SU-DHL-6 (cell line): ENCODE data around the gene ORM1.

Experiments used
- H2AFZ ChIP-seq: fragments of 200-600 bp; sonication (generic); 2 replicates; pipeline ENCODE4 v1.6.1; 2014; ENCODE audit warnings: low read depth, mild to moderate bottlenecking, moderate library complexity, mixed read lengths, antibody characterized with exemption, low read length; ENCODE audit not compliant: severe bottlenecking
- H3F3A ChIP-seq: fragments of 200-600 bp; shearing (Covaris generic); 2 replicates; pipeline ENCODE4 v1.6.0; 2016; ENCODE audit warnings: antibody characterized with exemption, mild to moderate bottlenecking; ENCODE audit not compliant: insufficient read depth
- H3K27ac ChIP-seq: fragments of 200-600 bp; sonication (generic); 2 replicates; pipeline ENCODE4 v1.5.1; 2016; ENCODE audit warnings: low read depth, mild to moderate bottlenecking, low read length, moderate library complexity, mixed read lengths
- H3K27me3 ChIP-seq: fragments of 200-600 bp; sonication (generic), shearing (Covaris generic); 2 replicates; pipeline ENCODE4 v1.6.0; 2014; ENCODE audit warnings: mild to moderate bottlenecking, low read length
- H3K36me3 ChIP-seq: fragments of 200-600 bp; sonication (generic); 2 replicates; pipeline ENCODE4 v1.6.1; 2014; ENCODE audit warnings: mild to moderate bottlenecking, low read length, mixed read lengths
- H3K4me2 ChIP-seq: fragments of 300-600, 200-600 bp; shearing (Covaris generic), sonication (generic); 2 replicates; pipeline ENCODE4 v1.6.0; 2014; ENCODE audit warnings: low read length, low read depth, mild to moderate bottlenecking; ENCODE audit not compliant: poor library complexity, severe bottlenecking
- H3K4me3 ChIP-seq: fragments of 200-600 bp; sonication (generic); 2 replicates; pipeline ENCODE4 v1.5.1; 2014; ENCODE audit warnings: antibody characterized with exemption, low read length, mild to moderate bottlenecking, mixed read lengths; ENCODE audit not compliant: insufficient read depth, poor library complexity, severe bottlenecking
- H3K79me2 ChIP-seq: fragments of 200-600 bp; sonication (generic); 2 replicates; pipeline ENCODE4 v1.6.1; 2014; ENCODE audit warnings: mild to moderate bottlenecking, low read length, moderate library complexity; ENCODE audit not compliant: insufficient read depth
- H3K9ac ChIP-seq: fragments of 200-600 bp; sonication (generic); 2 replicates; pipeline ENCODE4 v1.7.0; 2014; ENCODE audit warnings: mild to moderate bottlenecking, low read length
- H3K9me2 ChIP-seq: fragments of 200-600 bp; sonication (generic); replicated peaks from 2 replicates; pipeline ENCODE4 v1.6.1; 2014; ENCODE audit warnings: low read length; ENCODE audit not compliant: insufficient read depth
- H3K9me3 ChIP-seq: fragments of 200-600 bp; sonication (generic); 2 replicates; pipeline ENCODE4 v1.6.1; 2014; ENCODE audit warnings: low read length, mixed read lengths; ENCODE audit not compliant: insufficient read depth
- H4K20me1 ChIP-seq: fragments of 200-600 bp; sonication (generic); 2 replicates; pipeline ENCODE4 v1.6.1; 2014; ENCODE audit warnings: low read depth, mild to moderate bottlenecking, antibody characterized with exemption, low read length, moderate library complexity, mixed read lengths
- EZH2phosphoT487 ChIP-seq: fragments of 200-600 bp; sonication (generic), shearing (Covaris generic); conservative IDR thresholded peaks from 2 replicates; pipeline ENCODE4 v1.6.1; 2018; ENCODE audit warnings: mild to moderate bottlenecking, antibody characterized with exemption, low read length, moderate library complexity, mixed read lengths
- TF ChIP-seq, protein P1 (sequence below): fragments of 200-600 bp; sonication (generic); IDR thresholded peaks from one replicate; pipeline ENCODE4 v1.5.1; 2017; ENCODE audit warnings: antibody characterized with exemption, mild to moderate bottlenecking, low read length, moderate library complexity; ENCODE audit not compliant: insufficient read depth, poor library complexity, severe bottlenecking

Gene ORM1

DNA sequence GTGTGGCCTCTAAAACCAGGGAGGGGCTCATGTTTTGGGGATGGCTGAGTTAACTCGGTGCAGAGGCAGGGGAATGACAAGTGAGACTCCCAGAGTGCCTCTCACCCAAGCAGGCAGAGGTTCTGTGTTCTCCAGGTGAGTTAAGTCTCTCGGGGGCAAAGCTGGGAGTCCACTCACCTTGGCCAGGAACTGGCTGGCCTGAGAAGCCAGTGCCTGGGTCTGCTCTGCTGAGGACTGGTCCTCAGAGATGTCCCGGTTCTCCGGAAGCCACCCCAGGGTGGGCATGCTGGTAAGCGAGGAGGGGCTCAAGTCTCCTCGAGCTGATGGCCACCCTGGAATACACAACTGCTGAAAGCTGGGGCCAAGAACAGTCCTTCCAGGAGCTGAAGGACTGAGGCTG lies 44.5 kb downstream of the ORM1 start:
- Histone ChIP-seq H3F3A (peaks cover 36% of the 10 kb centered on the region), H3K4me3 (peak overlapping the region; percentile 19), H3K79me2 (peaks cover 11% of the 10 kb centered on the region; the same call in 1 of the 2 replicates), H4K20me1 (no peaks in the 10 kb centered on the region), H3K9me2 (no peaks in the 10 kb centered on the region), H2AFZ (no peak overlapping the region), H3K27ac (peak overlapping the region; percentile 98), H3K9ac (peak overlapping the region; percentile 54), H3K4me2 (peak overlapping the region; percentile 75), H3K36me3 (peaks cover 15% of the 10 kb centered on the region), H3K27me3 (no peaks in the 10 kb centered on the region), H3K9me3 (no peaks in the 10 kb centered on the region)
- TF ChIP-seq EZH2phosphoT487, result no peak
- TF ChIP-seq, protein P1, sequence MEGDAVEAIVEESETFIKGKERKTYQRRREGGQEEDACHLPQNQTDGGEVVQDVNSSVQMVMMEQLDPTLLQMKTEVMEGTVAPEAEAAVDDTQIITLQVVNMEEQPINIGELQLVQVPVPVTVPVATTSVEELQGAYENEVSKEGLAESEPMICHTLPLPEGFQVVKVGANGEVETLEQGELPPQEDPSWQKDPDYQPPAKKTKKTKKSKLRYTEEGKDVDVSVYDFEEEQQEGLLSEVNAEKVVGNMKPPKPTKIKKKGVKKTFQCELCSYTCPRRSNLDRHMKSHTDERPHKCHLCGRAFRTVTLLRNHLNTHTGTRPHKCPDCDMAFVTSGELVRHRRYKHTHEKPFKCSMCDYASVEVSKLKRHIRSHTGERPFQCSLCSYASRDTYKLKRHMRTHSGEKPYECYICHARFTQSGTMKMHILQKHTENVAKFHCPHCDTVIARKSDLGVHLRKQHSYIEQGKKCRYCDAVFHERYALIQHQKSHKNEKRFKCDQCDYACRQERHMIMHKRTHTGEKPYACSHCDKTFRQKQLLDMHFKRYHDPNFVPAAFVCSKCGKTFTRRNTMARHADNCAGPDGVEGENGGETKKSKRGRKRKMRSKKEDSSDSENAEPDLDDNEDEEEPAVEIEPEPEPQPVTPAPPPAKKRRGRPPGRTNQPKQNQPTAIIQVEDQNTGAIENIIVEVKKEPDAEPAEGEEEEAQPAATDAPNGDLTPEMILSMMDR, result no peak

DNA sequence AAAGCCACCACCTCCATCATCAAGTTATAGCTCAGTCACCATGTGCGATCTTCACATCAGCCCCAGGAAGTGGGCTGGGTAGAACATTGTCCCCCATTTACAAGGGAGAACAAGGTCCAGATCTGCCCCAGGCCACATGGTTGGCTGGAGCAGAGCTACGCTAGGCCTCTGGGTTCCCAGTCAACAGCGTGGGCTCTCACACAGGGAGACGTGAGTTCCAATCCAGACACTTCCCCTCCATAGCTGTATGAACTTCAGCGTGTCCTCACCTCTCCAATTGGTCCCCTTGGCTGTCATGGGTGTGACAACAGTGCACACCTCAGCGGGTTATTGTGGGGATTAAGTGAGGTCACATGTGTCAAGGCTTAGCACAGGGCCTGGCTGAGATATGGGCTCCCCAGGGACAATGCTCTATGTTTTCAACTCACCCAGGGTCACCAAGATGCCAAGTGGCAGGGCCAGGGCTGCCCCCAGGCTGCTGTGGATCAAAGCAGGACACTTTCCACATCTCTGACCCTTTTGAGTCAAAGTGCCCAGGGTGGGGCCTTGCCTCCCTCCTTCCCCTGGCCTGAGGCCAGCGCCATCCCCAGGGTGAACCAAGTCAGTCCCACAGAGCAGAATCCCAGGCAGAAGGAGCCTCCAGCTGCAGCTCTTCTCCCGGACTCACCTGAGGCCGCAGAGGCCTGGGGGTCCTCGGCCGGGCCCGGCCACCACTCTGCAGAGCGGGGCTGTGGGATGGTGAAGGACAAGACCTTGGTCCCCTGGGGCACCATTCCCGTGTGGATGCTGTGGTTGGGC lies 45.1 kb downstream of the ORM1 start:
- Histone ChIP-seq H4K20me1 (no peaks in the 10 kb centered on the region), H3K79me2 (peaks cover 11% of the 10 kb centered on the region; the same call in 1 of the 2 replicates), H3K9me2 (no peaks in the 10 kb centered on the region), H3K9ac (peak overlapping the region; percentile 54), H3K9me3 (no peaks in the 10 kb centered on the region), H2AFZ (no peak overlapping the region), H3K27me3 (no peaks in the 10 kb centered on the region), H3K4me2 (peak overlapping the region; percentile 75), H3K4me3 (no peak overlapping the region), H3K36me3 (peaks cover 10% of the 10 kb centered on the region), H3F3A (peaks cover 40% of the 10 kb centered on the region), H3K27ac (peak overlapping the region; percentile 98)
- TF ChIP-seq EZH2phosphoT487, result no peak
- TF ChIP-seq, protein P1, result no peak

DNA sequence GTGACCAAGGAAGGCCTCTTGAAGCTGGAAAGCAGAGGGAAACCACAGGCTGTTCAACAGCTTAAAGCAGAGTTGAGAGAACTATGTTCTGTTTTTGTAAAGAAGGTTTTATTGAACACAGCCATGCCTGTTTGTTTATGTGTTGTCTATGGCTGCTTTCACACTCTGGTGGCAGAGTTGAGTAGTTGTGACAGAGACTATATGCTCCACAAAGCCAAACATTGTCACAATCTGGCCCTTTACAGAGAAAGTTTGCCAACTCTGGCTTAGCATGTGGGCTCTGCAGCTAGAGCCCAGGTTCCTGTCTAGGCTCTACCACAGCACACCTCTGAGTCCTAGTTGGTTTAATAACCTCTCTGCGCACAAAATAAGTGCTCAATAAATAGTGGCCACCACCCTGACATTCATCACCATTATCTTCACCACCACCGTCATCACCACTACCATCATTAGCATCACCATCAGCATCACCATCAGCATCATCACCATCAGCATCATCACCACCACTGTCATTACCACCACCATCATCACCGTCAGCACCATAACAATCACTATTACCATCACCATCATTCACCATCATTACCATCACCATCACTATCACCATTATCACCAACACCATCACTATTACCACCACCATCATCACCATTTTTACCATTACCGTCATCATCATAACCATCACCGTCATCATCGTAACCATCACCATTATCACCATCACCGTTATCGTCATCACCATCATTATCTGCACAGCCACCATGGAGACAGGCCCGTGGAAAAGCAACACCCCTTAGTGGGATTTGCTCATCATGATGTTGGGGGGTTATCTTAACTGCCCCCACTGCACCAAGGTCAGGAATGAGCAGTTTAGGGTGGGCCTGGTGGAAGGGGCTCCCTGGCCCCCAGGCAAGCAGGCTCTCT lies 46.6 kb downstream of the ORM1 start:
- no peak for TF ChIP-seq EZH2phosphoT487
- TF ChIP-seq, protein P1, result no peak
- H3K27ac ChIP-seq, result peak overlapping the region; percentile 98
- H3K9ac ChIP-seq, result no peak overlapping the region
- no peak overlapping the region for H2AFZ ChIP-seq
- no peaks in the 10 kb centered on the region for H3K27me3 ChIP-seq
- no peaks in the 10 kb centered on the region for H3K9me2 ChIP-seq
- peaks cover 10% of the 10 kb centered on the region for H3K36me3 ChIP-seq
- no peak overlapping the region for H3K4me2 ChIP-seq
- H3K9me3 ChIP-seq, result no peaks in the 10 kb centered on the region
- H3F3A ChIP-seq, result peaks cover 53% of the 10 kb centered on the region
- peaks cover 11% of the 10 kb centered on the region; the same call in 1 of the 2 replicates for H3K79me2 ChIP-seq
- H3K4me3 ChIP-seq, result no peak overlapping the region
- H4K20me1 ChIP-seq, result no peaks in the 10 kb centered on the region
